ENCODE data around the gene LINC01488.

GRCh38 chr11:69442807-69443137, 38.7 kb upstream of the LINC01488 start:
- TF ChIP-seq TCF4 (CRISPR knock-in tag; IDR thresholded peaks at IDR 0.05; ENCODE audit: borderline replicate concordance), result no peak
- no peak for TF ChIP-seq TOX (CRISPR knock-in tag; IDR thresholded peaks at IDR 0.05; ENCODE audit: borderline replicate concordance)
- no peak for TF ChIP-seq ZFP30 (CRISPR knock-in tag; IDR thresholded peaks at IDR 0.05)
- TF ChIP-seq POU6F1 (CRISPR knock-in tag; IDR thresholded peaks at IDR 0.05; ENCODE audit: borderline replicate concordance, low read depth), result no peak
- no peak for TF ChIP-seq ARNTL (CRISPR knock-in tag; IDR thresholded peaks at IDR 0.05; ENCODE audit: borderline replicate concordance, low read depth)
- TF ChIP-seq ZFP3 (CRISPR knock-in tag; IDR thresholded peaks at IDR 0.05), result no peak
- no peak for TF ChIP-seq PPARA (CRISPR knock-in tag; IDR thresholded peaks at IDR 0.05; ENCODE audit: borderline replicate concordance)
- no peak for TF ChIP-seq CREB5 (CRISPR knock-in tag; IDR thresholded peaks at IDR 0.05; ENCODE audit: low read depth)
- TF ChIP-seq ISL1 (CRISPR knock-in tag; IDR thresholded peaks at IDR 0.05), result no peak
